Stimulated activated CD8-positive, alpha-beta memory T cell treated with anti-CD3 and anti-CD28 coated beads, Interleukin-7, amount 100 ng/mL, for 1 hour (primary cell): ENCODE data around the gene TMED5.
"Not testable (repeated sequence)": the region's sequence is repeated elsewhere in the genome, so short reads cannot be mapped to it uniquely, and the experiment has no call there.

Experiments used
- DNase-seq, 2 donors: peaks; one replicate each; pipeline ENCODE4 v3.0.0-alpha.2; 2020; ENCODE audit warnings: low read depth in 2 of 2

TMED5 gene

GRCh38 chr1:93171549-93172034 lies 8.6 kb downstream of the TMED5 start:
- no peak for DNase-seq

DNA sequence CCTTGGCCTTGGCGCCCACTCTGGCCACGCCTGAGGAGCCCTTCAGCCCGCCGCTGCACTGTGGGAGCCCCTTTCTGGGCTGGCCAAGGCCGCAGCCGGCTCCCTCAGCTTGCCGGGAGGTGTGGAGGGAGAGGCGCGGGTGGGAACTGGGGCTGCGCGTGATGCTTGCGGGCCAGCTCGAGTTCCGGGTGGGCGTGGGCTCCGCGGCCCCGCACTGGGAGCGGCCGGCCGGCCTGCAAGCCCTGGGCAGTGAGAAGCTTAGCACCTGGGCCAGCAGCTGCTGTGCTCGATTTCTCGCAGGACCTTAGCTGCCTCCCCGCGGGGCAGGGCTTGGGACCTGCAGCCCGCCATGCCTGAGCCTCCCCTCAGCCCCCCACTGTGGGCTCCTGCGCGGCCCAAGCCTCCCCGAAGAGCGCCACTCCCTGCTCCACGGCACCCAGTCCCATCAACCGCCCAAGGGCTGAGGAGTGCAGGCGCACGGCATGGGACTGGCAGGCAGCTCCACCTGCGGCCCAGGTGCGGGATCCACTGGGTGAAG lies 10.0 kb downstream of the TMED5 start:
- DNase-seq: not testable (repeated sequence)

DNA sequence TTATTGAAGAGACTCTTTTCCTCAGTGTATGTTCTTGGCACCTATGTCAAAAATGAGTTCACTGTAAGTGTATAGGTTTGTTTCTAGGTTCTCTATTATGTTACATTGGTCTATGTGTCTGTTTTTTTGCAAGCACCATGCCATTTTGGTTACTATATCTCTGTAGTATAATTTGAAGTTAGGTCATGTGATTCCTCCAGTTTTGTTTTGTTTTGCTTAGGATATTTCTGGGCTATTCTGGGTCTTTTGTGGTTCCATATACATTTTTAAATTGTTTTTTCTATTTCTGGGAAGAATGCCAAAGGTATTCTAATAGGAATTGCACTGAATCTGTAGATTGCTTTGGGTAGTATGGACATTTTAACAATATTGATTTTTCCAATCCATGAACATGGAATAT lies 13.2 kb downstream of the TMED5 start:
- DNase-seq: no peak

- DNase-seq: not testable (repeated sequence)
Observed at GRCh38 chr1:93165895-93166294, 14.3 kb downstream of the TMED5 start.

- no peak for DNase-seq
Observed at GRCh38 chr1:93164816-93165215, 15.4 kb downstream of the TMED5 start.

GRCh38 chr1:93163314-93163713 lies 16.9 kb downstream of the TMED5 start:
- not testable (repeated sequence) for DNase-seq

DNA sequence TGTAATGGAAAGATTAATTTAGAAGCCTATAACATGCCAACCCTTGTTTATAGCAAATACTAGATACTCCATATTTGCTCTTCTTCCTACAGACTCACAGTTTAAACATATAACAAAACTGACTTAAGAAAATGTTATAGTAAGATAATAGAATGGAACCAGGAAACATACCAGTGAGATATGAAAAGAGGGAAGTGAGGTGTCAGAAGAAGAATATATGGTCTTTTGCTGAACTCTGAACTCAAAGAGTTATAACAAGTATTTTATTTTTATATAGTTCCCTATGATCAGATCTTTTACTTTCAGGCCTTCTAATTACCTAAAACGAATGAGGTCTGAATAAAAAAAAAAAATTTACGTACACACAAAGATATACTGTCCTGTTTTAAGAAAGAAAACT lies 20.9 kb downstream of the TMED5 start:
- no peak for DNase-seq

DNA sequence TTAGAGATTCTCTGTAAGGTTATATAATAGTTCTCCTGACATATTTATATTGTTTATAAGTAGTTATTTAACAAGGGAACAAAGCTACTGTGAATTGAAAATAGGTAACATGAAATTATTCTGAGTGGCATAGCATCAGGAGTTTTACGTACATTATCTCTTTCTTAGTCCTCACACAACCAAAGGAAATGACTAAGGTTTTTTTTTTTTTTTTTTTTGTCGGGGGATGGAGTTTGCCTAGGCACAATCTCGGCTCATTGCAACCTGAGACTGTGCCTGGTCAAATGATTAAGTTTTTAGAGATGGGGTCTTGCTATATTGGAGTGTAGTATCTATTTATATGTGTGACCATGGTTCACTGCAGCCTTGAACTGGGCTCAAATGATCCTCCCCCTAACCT lies 24.9 kb downstream of the TMED5 start:
- no peak for DNase-seq

- DNase-seq: no peak
Observed at GRCh38 chr1:93154898-93155297, 25.3 kb downstream of the TMED5 start.

- no peak for DNase-seq
Observed at GRCh38 chr1:93152835-93153234, 27.4 kb downstream of the TMED5 start.

- no peak for DNase-seq
Observed at GRCh38 chr1:93151474-93151873, 28.7 kb downstream of the TMED5 start.

- no peak for DNase-seq
Observed at GRCh38 chr1:93150729-93151128, 29.5 kb downstream of the TMED5 start.

- no peak for DNase-seq
Observed at GRCh38 chr1:93148001-93148400, 32.2 kb downstream of the TMED5 start.

DNA sequence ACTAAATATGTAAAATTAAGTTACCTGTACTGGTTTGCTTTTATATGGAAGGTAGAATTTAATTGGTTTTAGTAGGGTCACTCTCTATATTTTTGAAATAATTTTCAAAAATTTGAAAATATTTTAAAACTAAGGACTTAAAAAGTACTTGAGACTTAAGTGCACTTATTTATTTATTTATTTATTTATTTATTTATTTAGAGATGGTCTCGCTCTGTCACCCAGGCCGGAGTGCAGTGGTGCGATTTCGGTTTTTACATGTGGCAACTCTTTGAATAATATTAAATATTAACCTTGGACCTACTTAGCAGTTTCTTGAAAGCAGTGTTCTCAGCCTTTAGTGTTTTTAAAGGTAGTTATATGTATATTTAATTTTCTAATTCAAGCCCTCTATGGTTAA lies 36.4 kb downstream of the TMED5 start:
- DNase-seq: no peak

- no peak for DNase-seq
Observed at GRCh38 chr1:93143136-93143535, 37.1 kb downstream of the TMED5 start.

DNA sequence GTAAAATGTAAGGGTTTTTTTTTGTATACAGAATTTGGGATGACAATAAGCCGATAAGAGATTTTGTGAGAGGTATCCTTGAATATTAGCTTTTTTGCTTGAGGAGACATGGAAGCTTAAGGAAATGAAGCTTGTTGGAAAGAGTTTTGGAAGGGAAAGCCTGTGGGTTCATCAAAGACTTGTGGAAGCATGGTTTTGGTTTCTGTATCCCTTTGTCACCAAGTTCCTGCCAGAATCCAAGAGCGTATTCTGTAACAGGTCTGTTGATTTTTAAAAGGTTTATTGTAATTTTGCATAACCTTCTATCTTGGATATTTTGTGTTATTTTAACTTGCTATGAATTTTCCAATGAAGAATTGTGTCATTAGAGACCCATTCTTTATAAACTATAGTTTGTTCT lies 38.1 kb downstream of the TMED5 start:
- DNase-seq: no peak

DNA sequence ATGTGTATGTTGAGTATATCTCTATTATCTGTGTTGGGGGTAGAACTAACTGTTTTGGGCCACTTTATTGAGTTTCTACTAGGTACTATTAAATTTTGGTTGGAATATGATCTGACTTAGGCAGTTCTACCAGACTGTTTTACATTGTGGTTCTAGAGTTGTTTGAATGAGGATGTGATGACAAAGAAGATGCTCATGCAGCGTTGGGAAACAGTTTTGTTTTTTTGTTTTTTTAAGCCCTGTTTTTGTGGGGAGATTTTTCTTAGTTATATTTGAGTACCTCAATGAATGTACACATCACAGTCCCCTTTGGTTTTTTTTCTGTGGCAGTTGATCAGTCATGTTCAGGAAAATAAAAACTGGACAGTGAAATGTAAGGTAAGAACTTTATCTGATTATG lies 40.1 kb downstream of the TMED5 start:
- no peak for DNase-seq

DNA sequence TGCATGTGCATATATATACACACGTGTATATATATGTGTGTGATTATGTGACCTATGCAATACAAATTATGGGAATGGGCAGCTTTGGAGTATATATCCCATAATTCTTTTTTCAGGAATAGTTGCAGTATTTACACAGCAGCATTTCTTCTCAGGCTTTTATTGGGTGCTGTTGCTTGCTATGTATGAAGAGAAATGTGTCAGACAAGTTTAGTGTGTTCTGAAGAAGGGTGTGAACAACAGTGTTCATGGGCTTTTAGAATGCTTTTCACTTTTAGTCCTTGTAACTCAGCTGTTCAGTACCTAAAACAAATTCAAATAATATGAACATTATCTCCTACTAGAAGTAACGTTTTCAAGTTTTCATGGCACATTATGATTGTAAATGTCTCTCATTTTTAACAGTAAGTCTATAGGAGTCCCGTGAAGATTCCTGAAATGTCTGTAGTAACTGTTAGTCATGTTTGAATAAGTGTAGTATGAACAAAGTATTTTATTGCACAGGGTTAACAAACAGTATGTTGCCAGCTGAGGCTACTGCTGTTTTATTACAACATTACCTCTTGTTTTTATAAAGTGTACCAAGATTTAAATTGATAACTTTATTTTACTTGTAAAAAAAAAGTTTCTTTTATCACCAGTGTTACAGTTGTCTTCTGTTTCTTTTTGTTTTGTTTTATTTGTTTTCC lies 42.5 kb downstream of the TMED5 start:
- DNase-seq: no peak

- DNase-seq: no peak
Observed at GRCh38 chr1:93136445-93136844, 43.8 kb downstream of the TMED5 start.

- no peak for DNase-seq
Observed at GRCh38 chr1:93132638-93133037, 47.6 kb downstream of the TMED5 start.

- DNase-seq: no peak
Observed at GRCh38 chr1:93129507-93130099, 50.6 kb downstream of the TMED5 start.

DNA sequence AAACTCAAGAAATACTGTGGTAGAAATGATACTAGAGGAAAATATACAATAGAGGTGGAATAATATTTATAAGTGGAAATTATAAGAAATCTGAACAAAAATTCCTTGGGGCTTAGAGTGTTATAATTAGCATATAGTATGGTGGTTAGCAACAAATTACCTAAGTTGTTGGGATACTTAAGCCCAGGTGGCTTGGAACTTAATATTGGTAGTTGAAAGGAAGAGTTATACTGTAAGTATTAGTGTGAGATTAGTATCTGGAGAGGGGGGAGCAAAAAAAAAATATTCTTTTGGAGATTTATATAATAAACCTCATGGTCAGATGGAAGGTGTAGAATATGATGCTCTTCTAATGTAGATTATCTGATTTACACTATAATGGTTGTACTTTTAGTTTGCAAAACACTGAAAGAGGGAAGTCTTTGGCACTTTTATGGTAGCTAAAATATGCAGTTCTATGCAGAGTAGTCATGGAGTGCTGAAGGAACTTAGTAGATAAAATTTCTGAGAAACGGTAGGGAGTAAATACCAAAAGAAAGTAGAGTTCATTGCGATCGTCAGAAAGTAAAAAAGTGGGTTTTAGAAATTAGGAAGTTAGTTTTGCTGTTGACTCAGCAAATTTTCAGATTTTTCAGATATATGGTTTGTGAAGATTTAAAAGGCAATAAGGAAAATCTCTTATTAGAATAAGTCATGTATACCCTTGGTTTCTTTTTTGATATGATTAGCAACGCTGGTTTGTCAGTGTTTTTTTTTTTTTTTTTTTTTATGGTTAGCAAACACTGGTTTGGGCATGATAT lies 55.5 kb downstream of the TMED5 start:
- DNase-seq: no peak
